HG02840 (cell line): Measurements from ENCODE around the gene KCNJ9.
"Not testable (repeated sequence)": the region's sequence is repeated elsewhere in the genome, so short reads cannot be mapped to it uniquely, and the experiment has no call there.

Experiments
- ATAC-seq: cut with Tn5 transposase; IDR thresholded peaks from one replicate; pipeline ENCODE4 v1.9.1; 2021; ENCODE audit warnings: mild to moderate bottlenecking, moderate library complexity, moderate number of reproducible peaks; ENCODE audit not compliant: unreplicated experiment, low FRiP score

Gene KCNJ9

GRCh38 chr1:160081261-160081936 lies at the start of gene KCNJ9:
Gene KCNJ9 (plus strand): TSS chr1:160081538. CDS start chr1:160084031, 2,493 bp downstream.
- ATAC-seq = no peak

DNA sequence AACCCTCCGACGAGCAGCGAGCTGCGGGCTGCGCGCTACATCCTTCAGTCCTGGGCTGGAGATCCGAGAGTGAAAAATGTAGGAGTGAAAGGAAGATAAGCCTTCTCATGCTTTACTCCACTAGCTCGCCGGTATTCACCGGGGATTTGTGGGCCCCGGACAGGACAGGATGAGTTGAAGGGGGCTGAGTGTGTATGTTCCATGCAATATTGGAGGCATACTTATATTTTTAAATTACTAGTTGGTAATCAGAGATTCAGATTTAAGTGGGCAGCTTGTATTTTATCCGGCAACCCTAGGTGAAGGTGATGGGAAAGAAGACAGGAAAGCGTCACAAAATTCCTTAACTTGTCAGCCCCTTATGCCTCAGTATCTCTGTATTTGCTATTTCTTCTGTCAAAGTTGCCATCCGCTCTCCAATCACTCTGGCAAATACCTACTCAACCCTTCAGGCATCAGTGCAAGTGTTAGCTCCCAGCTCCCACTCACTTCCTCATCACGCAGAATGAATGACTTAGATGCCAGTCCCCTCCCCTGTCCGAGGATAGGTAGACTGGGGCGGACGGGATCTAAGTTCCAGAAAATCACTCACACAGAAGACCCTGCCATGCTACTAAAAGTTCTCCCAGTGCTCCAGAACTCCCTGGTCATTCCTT lies 49.0 kb upstream of the KCNJ9 start:
- ATAC-seq = peak; percentile 4

DNA sequence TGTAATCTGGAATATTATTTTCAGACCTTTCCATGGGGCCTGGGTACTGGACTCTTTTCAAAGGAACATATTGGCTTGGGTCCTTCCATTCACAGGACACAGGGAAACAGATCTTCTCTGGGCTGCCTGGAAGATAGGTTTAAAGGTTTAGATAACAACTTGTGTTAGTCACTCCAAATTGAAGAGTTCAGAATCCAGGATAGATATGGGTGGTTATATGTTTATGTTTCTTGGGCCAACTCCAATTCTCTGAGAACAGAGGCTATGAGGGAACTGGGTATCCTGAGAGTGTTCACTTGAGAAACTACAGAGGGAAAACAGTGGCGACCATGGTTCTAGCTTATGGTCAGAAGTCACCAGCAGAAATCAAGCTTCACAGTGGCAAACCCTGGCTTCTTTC lies 40.9 kb upstream of the KCNJ9 start:
- ATAC-seq = no peak

GRCh38 chr1:160043543-160043942 lies 37.8 kb upstream of the KCNJ9 start:
- ATAC-seq = no peak

DNA sequence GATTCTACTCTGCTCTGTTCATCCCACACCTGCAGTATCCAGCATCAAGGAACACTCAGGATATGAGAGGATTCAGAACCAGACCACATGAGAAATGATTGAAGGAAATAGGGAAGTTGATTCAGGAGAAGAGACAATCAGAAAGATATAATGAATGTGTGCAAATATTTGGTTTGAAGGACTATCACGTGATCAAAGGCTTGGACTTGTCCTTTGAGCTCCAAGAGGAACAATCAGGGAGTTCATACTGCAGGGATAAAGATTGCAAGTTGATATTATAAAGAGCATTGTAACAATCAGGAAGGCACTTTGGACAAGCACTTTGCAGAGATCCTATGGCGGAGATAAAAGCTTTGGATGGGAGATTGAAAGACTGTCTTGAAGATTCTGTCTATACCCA lies 35.7 kb upstream of the KCNJ9 start:
- ATAC-seq = no peak

DNA sequence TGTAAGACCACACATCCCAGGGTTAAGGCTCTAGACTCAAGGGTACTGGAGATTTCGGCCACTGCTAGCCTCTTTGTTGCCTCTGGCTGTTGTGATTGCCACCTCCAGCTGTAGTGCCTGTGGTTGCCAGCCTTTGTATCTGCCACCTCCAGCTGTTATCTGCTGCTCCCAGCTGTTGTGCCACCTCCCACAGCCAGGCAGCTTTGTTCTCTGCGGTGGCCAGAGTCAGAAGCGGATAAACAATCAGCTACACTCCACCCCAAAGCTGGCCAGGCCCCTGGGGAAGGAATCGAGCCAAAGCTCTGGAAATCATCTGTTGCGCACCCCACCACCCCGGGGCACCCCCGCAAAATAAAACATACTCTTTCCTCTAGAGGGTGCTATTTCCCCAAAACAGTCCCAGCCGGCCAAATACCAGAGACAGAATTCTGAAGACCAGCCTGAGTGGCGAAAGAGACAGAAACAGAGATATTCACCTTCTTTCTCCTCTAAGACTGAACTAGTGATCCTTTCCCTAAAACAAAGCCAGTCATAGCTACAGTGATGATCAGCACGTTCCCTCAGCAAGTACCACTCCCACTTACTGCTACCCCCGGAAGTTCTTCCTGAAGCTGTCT lies 34.7 kb upstream of the KCNJ9 start:
- no peak for ATAC-seq

DNA sequence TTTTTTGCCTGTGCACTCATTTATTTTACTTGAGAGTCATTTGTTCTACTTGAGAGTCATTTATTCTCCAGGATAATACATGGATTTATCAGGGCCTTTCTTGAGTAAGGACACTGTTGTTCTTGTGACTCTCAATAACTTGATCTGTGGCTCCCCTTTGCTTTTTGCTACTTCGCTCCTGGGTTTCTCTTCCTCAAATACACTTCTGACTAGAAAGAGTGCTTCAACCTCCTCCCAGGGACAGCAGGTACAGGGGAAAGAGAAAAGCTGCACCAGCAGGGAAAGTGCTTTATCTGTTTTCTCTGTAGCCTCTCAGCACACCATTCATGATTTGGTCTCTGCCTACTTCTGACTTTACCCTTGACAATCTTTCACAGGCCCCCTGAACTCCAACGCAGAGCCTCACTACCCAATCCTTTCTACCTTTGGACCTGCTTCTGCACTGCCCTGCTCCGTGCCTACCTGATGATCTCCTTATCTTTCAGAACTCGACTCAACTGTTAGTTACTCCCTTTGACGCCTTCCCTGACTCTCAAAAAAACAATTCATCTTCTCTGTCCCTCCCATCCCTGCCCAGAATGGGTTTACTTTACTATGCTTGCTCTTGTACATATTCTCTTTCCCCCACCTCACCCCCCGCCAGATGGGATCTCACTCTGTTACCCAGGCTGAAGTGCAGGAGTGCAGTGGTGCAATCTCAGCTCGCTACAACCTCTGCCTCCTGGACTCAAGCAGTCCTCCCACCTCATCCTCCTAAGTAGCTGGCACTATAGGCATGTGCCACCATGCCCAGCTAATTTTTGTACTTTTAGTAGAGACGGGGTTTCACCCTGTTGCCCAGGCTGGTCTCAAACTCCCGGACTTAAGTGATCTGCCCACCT lies 34.0 kb upstream of the KCNJ9 start:
- no peak for ATAC-seq

DNA sequence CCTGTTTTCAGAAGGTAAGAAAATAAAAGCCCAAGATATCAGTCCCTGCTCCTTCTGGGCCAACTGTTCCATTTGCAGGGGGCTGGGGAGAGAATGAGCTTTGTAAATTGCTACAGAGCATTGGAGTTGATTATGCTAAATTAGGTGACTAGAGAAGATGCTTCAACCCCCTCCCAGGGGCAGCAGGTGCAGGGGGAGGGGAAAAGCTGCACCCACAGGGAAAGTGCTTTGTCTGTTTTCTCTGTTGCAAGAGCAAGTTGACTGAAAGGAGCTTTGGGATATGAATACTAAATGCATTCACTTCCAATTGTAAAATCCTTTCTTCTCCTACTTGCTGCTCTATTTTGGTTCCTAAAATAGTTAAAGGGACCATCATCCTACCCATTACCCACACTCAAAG lies 33.0 kb upstream of the KCNJ9 start:
- ATAC-seq = no peak

DNA sequence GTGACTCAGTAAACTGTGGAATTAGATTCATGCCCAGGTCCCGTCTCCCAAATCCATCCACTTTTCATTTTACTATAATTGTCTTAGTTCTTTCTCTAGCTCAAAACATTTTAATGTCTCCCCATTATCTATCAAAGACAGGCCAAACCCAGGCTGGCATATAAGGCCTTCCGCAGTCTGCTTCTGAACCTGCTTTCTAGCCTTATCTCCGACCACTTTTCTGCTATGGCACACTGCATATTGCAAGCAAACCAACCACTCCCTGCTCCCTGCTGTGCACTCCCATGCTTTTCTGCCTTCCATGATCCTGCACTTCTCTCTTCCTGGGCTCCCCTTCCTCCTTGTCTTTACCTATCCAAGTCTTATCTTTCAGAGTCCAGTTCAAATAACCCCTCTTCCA lies 32.2 kb upstream of the KCNJ9 start:
- no peak for ATAC-seq

- ATAC-seq = not testable (repeated sequence)
Measured at GRCh38 chr1:160050182-160050581, 31.2 kb upstream of the KCNJ9 start.

GRCh38 chr1:160050619-160051018 lies 30.7 kb upstream of the KCNJ9 start:
- ATAC-seq = no peak

GRCh38 chr1:160052936-160053335 lies 28.4 kb upstream of the KCNJ9 start:
- ATAC-seq = no peak

- ATAC-seq = no peak
Measured at GRCh38 chr1:160053548-160054365, 27.6 kb upstream of the KCNJ9 start.

- no peak for ATAC-seq
Measured at GRCh38 chr1:160056648-160057169, 24.6 kb upstream of the KCNJ9 start.

GRCh38 chr1:160058087-160058486 lies 23.3 kb upstream of the KCNJ9 start:
- ATAC-seq = no peak

GRCh38 chr1:160061369-160062229 lies 19.7 kb upstream of the KCNJ9 start:
- ATAC-seq = no peak

GRCh38 chr1:160062230-160062532 lies 19.2 kb upstream of the KCNJ9 start:
- ATAC-seq = no peak

DNA sequence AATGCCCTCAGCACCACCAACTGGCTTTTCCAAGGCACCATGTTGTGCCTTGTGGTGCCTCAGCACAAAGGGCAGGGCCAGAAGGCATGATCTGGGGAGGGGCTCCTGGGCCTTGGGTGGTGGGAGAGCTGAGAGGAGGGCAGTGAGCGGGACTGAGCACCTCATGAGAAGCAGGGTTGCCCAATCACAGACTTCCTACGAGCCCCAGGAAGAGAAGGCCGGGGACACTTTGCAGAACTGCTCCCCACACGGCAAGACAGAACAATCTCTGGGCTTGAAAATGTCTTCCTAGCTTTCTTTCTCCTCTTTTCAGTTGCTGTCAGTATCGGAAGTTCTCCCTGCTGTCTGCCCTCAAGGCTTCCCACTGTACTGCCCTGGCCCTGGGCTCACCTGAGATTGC lies 18.2 kb upstream of the KCNJ9 start:
- ATAC-seq = no peak

DNA sequence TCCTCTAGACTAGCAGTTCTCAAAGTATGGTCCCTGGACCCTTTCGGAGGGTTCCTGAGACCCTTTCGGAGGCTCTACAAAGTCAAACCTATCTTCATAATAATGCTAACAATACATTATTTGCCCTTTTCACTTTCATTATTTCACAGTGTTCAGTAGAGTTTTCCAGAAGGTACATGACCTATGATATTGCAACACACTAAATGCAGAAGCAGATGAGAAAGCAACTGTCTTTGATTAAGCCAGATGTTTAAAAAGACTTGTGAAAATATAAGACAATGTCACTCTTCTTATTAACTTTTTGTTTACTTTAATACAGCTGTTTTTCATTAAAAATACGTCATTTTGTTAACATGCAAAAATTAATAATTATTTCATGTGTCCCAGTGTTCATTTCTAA lies 17.2 kb upstream of the KCNJ9 start:
- ATAC-seq = no peak
